Hippocampal formation (tissue), 2 donors: ENCODE data around the gene CYP19A1.
"Not testable (repeated sequence)": the region's sequence is repeated elsewhere in the genome, so short reads cannot be mapped to it uniquely, and the experiment has no call there.

Experiments used
- DNase-seq, 2 donors: peaks; one replicate each; lab custom pipeline; 2025; lab: John Stamatoyannopoulos, UW

CYP19A1 gene

DNA sequence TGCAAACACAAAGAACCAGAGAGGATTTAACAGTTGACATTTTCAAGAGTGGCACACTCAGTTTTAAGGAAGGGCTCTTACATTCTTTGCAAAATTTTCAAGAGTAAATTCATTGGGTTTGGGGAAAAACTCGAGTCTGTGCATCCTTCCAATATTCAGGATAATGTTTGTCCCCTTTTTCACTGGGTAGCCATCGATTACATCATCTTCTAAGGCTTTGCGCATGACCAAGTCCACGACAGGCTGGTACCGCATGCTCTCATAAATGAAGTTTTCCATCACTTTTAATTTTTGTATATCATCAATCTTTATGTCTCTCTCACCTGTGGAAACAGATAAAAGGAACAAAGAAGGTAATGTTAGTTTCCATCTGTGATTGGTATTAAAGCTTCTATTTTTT is 126.2 kb downstream of the CYP19A1 start:
- no peak for DNase-seq

DNA sequence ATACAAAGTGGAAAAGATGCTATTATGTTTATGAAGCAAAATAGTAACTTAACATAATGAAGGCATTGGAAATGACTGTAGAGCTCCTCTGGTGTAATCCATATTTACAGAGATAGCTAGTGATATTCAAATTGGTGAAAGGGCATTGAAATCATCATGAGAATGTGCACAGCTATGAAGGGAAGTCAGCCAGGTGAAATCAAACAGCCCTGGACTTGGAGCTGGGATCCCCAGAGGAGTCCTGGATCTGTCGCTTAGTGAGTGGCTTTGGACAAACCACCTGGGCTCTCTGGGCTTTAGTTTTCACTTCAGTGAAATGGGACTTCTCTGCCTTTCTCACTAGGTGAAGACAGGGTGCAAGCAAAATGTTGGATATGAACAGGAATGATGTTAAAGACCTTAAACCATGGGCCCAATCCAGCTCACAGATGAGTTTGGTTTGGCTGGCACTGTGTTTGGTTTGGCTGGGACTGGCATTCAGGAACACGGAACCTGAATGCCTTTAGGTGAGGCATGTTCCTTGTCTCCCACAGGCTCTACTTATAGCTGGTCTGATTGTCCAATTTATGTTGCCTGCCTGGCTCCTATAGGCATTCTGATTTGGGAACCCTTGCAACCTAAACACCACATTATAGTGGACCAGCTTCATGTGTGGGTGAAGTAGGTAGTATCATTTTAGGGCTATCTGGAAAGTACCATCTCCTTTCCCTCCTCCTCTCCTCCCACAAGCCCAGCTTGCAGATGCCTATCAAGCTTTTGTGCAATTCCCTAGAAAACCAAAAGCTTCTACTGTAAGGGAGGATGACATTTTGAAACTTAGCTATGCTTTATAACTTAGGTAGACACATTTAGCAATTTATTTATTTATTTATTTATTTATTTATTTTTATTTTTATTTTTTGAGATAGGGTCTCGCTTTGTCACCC is 133.1 kb downstream of the CYP19A1 start:
- no peak for DNase-seq

DNA sequence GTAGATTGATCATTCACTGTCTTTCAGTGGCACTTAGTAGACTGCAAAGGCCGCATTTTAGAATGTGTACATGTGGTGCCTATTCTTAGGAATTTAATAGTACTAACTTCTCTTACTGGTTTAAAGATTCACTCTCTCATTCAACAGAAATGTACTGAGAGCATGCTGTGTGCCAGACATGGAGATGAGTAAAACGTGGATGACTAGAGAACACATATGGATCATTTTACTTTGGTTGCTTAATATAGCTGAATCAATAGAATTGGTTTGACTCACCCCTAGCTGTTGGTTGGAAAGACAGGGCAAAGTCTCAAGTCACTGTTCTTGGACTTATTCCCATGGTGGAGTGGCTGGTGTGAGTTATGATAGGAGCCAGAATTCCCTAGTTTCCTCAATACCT is 134.6 kb downstream of the CYP19A1 start:
- DNase-seq = no peak

DNA sequence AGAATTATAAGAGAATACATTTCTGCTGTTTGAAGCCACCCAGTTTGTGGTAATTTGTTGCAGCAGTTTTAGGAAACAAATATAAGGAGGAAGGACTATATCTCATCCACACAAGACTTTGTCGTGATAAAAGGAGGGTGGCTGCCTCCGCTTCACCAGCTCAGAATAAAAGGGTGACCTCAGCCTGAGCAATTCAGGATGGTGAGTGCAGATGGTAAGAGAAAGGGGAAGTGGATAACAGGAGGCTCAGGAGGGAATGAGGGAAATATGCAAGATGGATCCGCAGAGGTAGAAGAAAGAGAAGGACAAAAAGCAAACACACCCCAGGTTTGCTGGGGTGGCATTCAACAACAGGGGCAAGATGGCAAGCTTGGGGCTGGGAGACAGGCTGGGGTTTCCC is 135.6 kb downstream of the CYP19A1 start:
- no peak for DNase-seq

DNA sequence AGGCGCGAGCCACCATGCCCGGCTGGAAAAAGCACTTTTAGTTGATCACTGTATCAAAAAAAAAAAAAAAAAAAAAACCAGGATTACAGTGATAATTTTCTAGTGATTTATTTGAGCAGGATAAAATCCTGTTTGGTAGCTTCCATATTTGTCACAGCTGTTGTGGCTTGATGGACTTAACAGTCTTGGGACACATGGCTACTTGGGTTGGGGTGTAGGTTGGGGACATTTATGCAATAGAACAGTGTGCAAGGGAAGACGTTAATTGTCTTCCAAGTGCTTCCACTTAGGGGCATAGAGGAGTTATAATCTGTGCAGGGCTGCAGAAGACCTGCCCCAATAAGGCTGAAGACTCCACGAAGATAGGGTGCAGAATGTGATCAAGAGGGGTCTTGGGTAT is 136.8 kb downstream of the CYP19A1 start:
- no peak for DNase-seq

DNA sequence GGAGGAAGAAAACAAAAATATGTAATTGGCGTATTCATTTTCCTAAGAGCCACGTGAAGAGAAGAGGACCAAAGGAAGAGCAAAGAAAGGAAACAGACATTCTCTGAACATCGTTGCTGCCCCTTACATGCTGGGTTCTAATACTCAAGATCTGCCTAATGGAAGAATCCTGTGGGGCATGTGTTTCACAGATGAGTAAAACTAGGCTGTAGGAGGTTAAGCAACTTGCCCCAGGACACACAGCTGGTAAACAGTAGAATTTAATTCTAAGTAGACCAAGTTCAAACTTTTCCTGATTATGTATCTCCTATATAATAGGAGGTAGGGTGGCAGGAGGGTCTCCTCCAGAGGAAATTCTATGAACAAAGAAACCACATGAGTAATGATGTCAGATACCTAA is 137.6 kb downstream of the CYP19A1 start:
- no peak for DNase-seq

DNA sequence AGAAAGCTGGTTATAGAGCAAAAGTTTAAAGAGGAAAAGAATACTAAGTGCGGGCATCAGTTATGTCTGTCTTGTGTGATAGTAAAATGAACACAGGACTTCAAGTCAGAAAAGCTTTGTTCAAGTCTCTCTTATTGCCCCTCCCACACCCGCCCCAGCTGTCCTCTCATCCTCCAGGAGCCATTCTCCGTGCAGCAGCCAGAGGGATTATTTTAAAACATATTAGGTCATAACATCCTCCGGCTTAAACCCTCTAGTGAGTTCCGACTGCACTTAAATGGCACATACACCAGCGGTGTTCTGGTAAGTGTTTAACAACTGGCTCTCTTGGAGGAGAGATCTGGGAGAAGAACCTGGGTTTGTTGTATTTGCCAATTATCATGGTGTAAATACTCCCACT is 138.9 kb downstream of the CYP19A1 start:
- DNase-seq = no peak

DNA sequence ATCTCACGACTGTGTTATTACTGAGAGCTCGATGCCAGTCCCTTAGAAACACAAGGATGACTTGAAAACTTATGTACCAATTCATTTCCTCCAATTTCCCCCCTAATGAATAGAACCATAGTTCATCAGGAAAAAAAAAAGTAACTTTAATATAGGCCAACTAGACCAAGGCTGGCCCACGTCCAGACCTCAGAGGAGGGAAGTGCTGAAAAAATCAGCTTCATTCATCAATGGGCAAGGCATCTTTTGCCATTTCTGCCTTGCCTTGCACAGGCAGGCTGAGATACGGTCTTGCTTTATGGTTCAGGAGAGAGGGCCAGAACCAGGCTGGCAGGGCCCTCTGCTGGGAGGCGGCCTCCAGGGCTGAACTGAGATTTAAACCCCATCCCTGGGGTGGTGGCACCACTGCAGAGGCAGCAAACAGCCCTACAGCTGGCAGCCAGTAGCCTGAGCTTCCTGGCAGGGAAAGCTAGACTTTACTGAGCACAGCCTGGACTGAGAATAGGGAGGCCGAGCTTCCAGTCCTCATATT is 139.6 kb downstream of the CYP19A1 start:
- no peak for DNase-seq

DNA sequence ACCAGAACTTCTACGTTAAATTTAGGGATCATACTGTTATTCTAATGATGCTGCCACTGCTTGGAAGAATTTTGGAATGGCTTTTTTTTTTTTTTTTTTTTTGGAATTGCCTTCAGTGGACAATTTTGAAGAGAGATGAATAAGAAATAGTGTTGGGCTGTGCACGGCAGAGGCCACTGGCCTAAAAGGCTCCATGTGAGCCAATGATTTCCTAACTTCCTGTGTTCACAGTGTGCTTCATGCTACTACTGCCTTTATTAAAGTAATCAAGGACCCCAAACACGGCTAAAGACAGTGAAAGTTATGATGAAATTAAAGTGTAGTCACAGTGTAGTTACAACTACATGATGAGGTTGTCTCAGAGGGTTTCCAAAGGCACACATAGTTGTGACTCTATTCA is 142.9 kb downstream of the CYP19A1 start:
- DNase-seq = no peak

DNA sequence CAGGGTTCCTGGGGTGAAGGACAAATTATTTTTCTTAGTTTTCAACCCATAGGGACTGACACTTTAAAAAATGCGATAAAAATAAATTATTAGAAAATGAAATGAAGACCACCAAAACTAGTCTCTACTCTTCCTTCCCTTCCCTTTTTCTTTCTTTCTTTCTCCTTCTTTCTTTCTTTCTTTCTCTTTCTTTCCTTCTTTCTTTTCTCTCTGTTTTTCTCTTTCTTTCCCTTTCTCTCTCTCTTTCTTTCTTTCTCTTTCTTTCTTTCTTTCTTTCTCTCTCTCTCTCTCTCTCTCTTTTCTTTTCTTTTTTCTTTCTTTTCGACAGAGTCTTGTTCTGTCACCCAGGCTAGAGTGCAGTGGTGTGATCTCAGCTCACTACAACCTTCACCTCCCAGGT is 144.4 kb downstream of the CYP19A1 start:
- DNase-seq = no peak

DNA sequence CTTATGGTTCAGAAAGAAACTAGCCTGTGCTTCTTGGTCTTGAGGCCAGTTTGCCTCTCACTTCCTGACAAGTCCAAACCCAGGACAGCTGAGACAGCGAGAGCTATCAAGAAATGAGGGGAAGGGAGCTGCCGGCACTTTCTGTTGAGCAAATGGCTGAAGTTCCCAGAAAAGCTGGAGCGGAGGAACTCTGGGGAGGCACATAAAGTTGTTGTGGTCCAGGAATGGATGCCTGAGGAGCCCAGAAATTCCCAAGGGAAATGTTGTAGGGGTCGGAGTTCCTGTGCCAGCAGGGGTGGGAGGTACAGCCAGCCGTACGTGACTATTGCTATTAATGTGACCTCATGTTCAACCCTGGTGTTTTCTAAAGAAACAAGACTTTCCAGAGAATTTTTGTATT is 144.9 kb downstream of the CYP19A1 start:
- DNase-seq = no peak

DNA sequence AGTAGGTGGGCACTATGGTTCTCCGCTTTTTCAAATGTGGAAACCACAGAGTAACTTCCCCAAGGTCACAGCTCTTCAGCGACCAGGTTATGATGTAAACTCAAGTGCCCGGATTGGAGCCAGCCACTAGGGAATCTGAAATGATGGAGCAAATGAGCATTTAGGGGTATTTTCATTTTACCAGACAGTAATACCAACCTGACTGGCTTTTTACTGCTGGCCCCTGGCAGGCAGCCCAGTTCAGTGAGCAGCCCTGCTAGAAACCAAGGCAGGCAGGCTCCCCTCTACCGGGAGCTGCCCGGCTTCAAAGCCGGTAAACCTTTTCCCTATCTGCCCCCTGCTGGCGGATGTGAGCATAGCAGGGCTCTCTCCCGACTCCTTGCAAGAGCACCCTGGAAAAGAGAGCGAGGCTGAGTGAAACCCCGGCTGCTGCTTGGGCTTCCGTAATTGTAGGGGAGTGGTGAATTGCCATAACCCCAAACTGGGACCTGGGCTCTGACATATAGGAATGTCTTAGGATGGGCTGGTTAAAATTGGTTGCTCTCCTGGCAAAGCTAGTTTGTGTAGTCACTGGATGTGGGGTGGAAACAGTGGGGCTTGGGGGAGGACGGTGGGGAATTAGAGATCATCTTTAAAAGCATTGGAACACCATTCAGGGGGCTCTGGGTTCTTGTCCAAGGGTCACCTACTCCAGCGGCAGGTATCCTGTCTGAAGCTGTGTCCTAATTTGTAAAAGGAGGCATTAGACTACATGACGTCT is 145.7 kb downstream of the CYP19A1 start:
- DNase-seq = peak; percentile 71 to 87

DNA sequence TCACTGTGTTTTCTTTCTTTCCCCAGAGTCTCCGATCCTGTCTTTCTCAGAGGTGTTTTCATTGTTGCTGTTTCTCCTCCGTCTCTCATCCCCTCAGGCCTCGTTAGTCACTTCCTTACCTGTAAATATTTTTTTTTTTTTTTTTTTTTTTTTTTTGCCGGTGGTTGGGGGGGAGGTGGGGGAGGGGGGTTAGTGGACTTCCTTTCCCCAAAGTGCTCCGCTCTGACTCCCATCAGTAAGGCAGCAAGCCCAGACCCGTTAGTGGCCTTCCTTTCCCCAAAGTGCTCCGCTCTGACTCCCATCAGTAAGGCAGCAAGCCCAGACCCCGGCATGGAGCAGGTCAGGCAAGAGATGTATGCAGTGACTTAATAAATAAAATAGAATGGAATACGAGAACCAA is 146.6 kb downstream of the CYP19A1 start:
- no peak for DNase-seq

DNA sequence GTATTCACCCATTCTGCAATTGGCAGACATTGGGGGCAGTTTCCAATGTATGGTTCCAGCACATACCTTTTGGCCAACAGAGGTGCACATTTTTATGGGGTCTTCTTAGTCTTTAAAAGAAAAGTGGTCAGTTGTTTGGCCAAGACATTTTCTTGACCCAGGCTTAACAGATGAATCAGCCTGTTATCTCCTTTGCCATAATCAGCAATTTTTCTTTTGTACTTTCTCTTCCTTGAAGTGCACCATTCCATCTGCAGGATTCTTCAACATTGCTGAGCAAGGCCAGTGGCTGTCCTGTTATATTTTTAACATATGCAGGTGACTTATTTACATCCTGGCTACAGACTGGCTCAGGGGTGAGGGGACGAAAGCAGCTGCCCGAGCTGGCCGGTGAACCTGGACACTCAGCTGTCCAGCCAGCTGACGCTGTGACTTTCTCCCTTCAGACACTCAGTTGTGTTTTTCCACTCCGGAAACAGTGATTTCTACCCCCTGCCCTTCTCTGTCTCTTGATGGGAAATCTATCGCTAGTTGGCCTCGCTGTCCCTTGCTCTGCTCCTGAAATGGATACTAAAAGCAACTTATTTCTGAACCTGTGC is 147.2 kb downstream of the CYP19A1 start:
- DNase-seq = no peak

DNA sequence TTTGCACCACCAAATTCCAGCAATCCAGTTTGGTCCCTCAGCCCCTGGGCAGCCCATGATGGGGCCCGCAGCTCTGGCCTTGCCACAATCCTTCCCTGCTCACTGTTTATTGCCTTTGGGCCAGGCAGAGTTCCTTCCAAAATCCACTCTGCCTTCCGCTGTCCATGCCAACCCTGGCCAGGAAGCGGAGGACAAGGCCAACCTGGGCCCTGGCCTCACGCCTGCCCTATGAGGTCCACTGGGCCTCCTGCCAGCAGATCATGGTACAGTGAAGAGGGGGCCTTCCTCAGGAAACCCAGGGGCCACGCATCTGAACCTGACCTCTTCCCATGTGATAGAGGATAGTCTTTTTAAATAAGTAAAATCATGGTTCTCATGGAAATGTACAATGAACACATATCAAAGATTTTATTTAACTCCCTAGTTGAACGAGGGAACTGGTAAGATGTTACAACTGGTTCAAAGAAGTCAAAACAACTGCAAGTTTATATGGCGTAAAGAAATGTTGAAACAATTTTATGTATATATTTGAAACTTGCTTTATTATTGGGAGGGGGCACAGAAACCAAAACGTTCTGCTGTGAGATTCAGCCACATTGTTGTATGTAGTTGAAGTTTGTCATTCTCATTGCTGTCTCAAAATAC is 147.8 kb downstream of the CYP19A1 start:
- DNase-seq = no peak

DNA sequence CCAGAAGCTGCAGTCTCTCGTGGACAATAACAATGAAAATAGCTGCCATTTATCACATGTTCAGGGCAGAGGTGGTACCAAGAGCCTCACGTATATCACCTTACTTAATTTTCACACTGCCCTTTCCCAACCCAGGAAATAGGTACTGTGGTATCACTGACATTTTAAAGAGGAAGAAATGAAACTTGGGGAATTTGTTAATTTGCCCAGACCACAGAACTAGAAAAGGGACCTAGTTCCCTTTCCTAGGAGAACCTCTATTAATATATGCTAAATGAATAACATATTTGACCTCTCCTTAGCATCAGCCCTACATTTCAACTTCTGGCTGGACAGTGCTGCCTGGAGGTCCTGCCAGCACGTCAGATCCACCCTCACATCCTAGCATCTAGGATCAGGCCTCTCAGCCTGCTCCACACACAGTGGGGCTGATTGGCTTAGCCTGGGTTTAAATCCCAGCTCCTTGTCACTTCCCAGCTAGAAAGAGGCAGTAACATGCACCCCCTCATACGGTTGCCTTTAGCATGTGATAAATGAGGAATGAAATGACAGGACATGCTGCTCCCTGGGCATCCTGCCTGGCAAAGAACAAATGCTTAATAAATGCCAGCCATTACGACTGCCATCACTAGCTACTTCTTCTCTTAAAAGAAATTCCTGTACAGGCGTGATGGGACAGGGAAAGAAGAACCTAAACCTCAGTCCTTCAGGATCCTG is 148.6 kb downstream of the CYP19A1 start:
- DNase-seq = no peak

DNA sequence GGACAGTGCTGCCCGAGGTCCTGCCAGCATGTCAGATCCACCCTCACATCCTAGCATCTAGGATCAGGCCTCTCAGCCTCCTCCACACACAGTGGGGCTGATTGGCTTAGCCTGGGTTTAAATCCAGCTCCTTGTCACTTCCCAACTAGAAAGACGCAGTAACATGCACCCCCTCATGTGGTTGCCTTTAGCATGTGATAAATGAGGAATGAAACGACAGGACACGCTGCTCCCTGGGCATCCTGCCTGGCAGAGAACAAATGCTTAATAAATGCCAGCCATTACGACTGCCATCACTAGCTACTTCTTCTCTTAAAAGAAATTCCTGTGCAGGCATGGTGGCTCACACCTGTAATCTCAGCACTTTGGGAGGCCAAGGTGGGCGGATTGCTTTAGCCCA is 149.6 kb downstream of the CYP19A1 start:
- not testable (repeated sequence) for DNase-seq

DNA sequence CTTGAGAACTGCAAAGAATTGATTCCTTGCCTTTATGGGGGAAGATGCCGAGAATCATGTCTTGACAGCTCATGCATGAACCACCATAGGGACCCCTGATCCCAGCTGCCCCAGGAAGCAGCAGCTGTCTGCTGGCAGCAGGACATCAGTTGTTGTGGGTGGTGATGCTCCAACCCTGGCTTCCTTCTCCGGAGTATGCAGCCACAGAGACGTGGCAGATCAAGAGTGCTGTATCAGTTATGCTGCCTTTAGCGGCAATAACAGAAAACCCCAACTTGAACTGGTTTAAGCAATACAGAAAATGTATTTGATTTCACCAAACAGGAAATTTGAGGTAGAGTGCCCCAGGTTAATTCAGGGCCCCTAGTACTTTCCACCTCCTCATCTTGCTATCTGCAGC is 151.5 kb downstream of the CYP19A1 start:
- no peak for DNase-seq

DNA sequence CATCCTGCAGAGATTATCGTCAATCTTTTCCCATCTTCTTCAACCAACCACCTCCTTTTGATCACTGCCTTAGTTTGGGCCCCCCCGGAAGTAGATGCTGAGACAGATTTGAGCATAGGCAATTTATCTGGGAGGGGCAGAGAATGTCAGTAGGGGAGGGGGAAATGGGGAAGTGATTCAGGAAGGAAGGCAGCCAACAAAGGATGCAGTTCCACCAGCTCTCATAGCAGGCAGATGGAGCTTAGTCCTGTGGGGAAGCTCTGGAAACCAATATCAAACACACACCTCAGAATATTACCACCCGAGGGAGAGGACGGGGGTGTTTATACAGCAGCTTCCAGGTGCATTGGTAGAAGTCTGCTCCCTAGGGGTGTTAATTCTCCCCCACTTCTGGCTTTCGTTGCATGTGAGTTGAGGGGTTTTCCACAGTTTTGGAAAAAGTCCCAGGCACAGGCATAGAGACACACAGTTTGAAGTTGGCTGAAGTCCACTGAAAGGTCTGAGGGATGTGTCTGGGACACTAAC is 152.2 kb downstream of the CYP19A1 start:
- DNase-seq = no peak

DNA sequence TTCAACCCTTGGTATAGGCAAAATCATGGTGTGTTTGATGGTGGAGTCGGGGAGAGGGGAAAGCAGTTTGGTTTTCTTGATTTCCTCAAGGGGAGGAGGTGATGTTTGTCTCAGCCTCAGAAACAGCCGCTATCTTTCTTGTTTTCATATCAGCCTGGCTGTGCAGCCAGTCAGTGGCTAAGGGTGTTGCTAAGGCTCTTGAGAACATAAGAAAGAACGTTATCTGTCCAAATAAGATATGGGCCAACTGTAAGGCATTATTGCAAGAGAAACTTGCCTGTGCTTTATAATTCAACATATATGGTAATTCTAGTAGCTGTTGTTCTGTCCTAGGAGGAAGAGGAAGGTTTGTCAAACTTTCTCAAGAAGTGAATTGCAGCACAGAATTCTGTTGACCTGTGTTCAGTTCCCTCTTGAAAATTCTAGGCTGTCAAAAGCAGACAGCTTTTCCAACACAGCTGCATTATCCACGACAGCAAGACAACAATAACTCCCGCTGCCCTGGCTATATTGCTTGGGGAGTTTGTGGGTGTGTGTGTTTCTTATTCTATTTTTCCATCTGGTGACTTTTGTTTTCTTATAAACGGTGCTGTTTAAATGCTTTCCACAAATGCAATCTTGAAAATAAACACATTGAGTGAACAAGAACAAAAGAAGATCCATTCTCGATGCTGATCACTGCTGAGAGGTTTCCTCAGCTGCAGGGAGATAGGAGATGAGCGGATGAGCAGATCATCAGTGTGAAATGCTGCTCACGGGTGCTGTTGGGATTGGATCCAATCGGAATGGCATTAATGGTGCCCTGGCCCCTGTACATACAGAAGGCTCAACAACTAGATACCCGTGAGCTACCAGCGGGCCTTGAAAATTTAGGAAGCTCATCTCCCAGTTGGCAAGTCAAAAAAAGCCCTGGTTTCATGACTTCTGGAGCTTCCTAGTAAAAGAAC is 152.9 kb downstream of the CYP19A1 start:
- DNase-seq = no peak
